Glutamatergic neuron (in vitro differentiated cells): ENCODE data around the gene GRID1. TPM values are rescaled to one million over a fixed set of nuclear protein-coding genes. Genes with fewer than 3 reads are reported as not detected.
"Not testable (repeated sequence)": the region's sequence is repeated elsewhere in the genome, so short reads cannot be mapped to it uniquely, and the experiment has no call there.

Experiments
- DNase-seq: peaks from one replicate; pipeline ENCODE4 v3.0.0; 2022
- H3K27ac Mint-ChIP-seq: one replicate; pipeline ENCODE4 v1.8.0; 2020; ENCODE audit warnings: mild to moderate bottlenecking, mixed read lengths, inconsistent platforms; ENCODE audit not compliant: unreplicated experiment
- H3K27me3 Mint-ChIP-seq: one replicate; pipeline ENCODE4 v1.8.0; 2020; ENCODE audit warnings: mild to moderate bottlenecking, moderate library complexity, mixed read lengths, inconsistent platforms; ENCODE audit not compliant: unreplicated experiment
- H3K36me3 Mint-ChIP-seq: one replicate; pipeline ENCODE4 v1.8.0; 2020; ENCODE audit warnings: mild to moderate bottlenecking, mixed read lengths, inconsistent platforms; ENCODE audit not compliant: unreplicated experiment
- H3K4me1 Mint-ChIP-seq: one replicate; pipeline ENCODE4 v1.8.0; 2020; ENCODE audit warnings: mild to moderate bottlenecking, low read depth, mixed read lengths, inconsistent platforms; ENCODE audit not compliant: unreplicated experiment
- H3K4me3 Mint-ChIP-seq: one replicate; pipeline ENCODE4 v1.8.0; 2020; ENCODE audit warnings: mild to moderate bottlenecking, mixed read lengths, inconsistent platforms; ENCODE audit not compliant: unreplicated experiment
- H3K9me3 Mint-ChIP-seq: one replicate; pipeline ENCODE4 v1.8.0; 2020; ENCODE audit warnings: mild to moderate bottlenecking, moderate library complexity, mixed read lengths, inconsistent platforms; ENCODE audit not compliant: unreplicated experiment
- CTCF ChIP-seq: fragments of 200-600 bp; sonication (generic); IDR thresholded peaks from one replicate; pipeline ENCODE4 v1.5.0; 2021; ENCODE audit not compliant: partially characterized antibody, unreplicated experiment
- total RNA-seq: library from RNA; stranded (reverse); fragmentation: NEBNext Ultra II Directional; extraction: Animal tissue kit (Norgen Biotek cat#: 25700); gene quantifications from one replicate; pipeline ENCODE4 v1.2.1, GENCODE V29; 2021; ENCODE audit not compliant: unreplicated experiment

GRID1 gene
- total RNA-seq, 1 donor from 2014 or later = 8.0 TPM

- Mint-ChIP-seq H3K27ac (no peak overlapping the region), H3K27me3 (peaks cover 3% of the 10 kb centered on the region)
Measured at GRCh38 chr10:86098187-86098881, 268.3 kb downstream of the GRID1 start.

GRCh38 chr10:86095061-86095460 is 271.5 kb downstream of the GRID1 start:
- not testable (repeated sequence) for H3K27ac Mint-ChIP-seq, H3K9me3 Mint-ChIP-seq, DNase-seq, H3K4me1 Mint-ChIP-seq, H3K4me3 Mint-ChIP-seq, H3K36me3 Mint-ChIP-seq, H3K27me3 Mint-ChIP-seq

More at GRCh38 chr10:86098187-86098881, 268.3 kb downstream of the GRID1 start:
- H3K4me3 Mint-ChIP-seq = no peak overlapping the region
- peaks cover 3% of the 10 kb centered on the region for H3K9me3 Mint-ChIP-seq
- no peak for TF ChIP-seq CTCF
- DNase-seq = no peak
- H3K36me3 Mint-ChIP-seq = peaks cover 7% of the 10 kb centered on the region
- peaks cover 8% of the 10 kb centered on the region for H3K4me1 Mint-ChIP-seq

- DNase-seq, H3K4me1 Mint-ChIP-seq, H3K27me3 Mint-ChIP-seq, H3K9me3 Mint-ChIP-seq, H3K27ac Mint-ChIP-seq, H3K4me3 Mint-ChIP-seq, H3K36me3 Mint-ChIP-seq: not testable (repeated sequence)
Measured at GRCh38 chr10:86092311-86092710, 274.3 kb downstream of the GRID1 start.

- H3K36me3 Mint-ChIP-seq = no peaks in the 10 kb centered on the region
- H3K4me1 Mint-ChIP-seq = no peaks in the 10 kb centered on the region
- no peak overlapping the region for H3K4me3 Mint-ChIP-seq
- H3K27me3 Mint-ChIP-seq = peaks cover 1% of the 10 kb centered on the region
- no peak for DNase-seq
- no peak for TF ChIP-seq CTCF
- no peak overlapping the region for H3K27ac Mint-ChIP-seq
- H3K9me3 Mint-ChIP-seq = no peaks in the 10 kb centered on the region
Measured at GRCh38 chr10:86091216-86091615, 275.4 kb downstream of the GRID1 start.

GRCh38 chr10:86090807-86091206 is 275.8 kb downstream of the GRID1 start:
- Mint-ChIP-seq H3K9me3 (no peaks in the 10 kb centered on the region), H3K27ac (no peak overlapping the region), H3K4me3 (no peak overlapping the region), H3K36me3 (no peaks in the 10 kb centered on the region), H3K27me3 (peaks cover 1% of the 10 kb centered on the region), H3K4me1 (no peaks in the 10 kb centered on the region)
- no peak for DNase-seq
- no peak for TF ChIP-seq CTCF

GRCh38 chr10:86087716-86088115 is 278.9 kb downstream of the GRID1 start:
- Mint-ChIP-seq H3K9me3 (peaks cover 2% of the 10 kb centered on the region), H3K27ac (no peak overlapping the region), H3K27me3 (peaks cover 1% of the 10 kb centered on the region), H3K4me3 (no peak overlapping the region), H3K36me3 (no peaks in the 10 kb centered on the region), H3K4me1 (no peaks in the 10 kb centered on the region)
- DNase-seq = no peak
- no peak for TF ChIP-seq CTCF
